Mesothelial cell of epicardium (in vitro differentiated cells): ENCODE measurements around the gene PSMB8. TPM values are rescaled to one million over a fixed set of nuclear protein-coding genes. Genes with fewer than 3 reads are reported as not detected.

Experiments
- DNase-seq, 2 experiments: peaks; one replicate each; pipeline ENCODE4 v3.0.0; 2021; ENCODE audit warnings: low spot score in 2 of 2; ENCODE audit not compliant: unreplicated experiment in 2 of 2
- H3K27ac Mint-ChIP-seq: 2 replicates; pipeline ENCODE4 v1.8.0; 2021; ENCODE audit warnings: mixed read lengths
- H3K27me3 Mint-ChIP-seq: 2 replicates; pipeline ENCODE4 v1.8.0; 2021; ENCODE audit warnings: low read depth, mixed read lengths
- H3K36me3 Mint-ChIP-seq: 2 replicates; pipeline ENCODE4 v1.8.0; 2021; ENCODE audit warnings: mixed read lengths
- H3K4me1 Mint-ChIP-seq: 2 replicates; pipeline ENCODE4 v1.8.0; 2021; ENCODE audit warnings: mixed read lengths
- H3K4me3 Mint-ChIP-seq: 2 replicates; pipeline ENCODE4 v1.8.0; 2021; ENCODE audit warnings: mild to moderate bottlenecking, moderate library complexity, mixed read lengths
- H3K9me3 Mint-ChIP-seq: 2 replicates; pipeline ENCODE4 v1.8.0; 2021; ENCODE audit warnings: mixed read lengths
- total RNA-seq: library from RNA; stranded (reverse); gene quantifications from 3 replicates; pipeline ENCODE4 v1.2.1, GENCODE V29; 2021
- TF ChIP-seq, protein P1 (sequence below): fragments of 200-600 bp; sonication (generic); IDR thresholded peaks from one replicate; pipeline ENCODE4 v1.5.0; 2021; ENCODE audit warnings: antibody characterized with exemption; ENCODE audit not compliant: unreplicated experiment

PSMB8 gene
- total RNA-seq, 1 donor from 2014 or later: 14.2 TPM

DNA sequence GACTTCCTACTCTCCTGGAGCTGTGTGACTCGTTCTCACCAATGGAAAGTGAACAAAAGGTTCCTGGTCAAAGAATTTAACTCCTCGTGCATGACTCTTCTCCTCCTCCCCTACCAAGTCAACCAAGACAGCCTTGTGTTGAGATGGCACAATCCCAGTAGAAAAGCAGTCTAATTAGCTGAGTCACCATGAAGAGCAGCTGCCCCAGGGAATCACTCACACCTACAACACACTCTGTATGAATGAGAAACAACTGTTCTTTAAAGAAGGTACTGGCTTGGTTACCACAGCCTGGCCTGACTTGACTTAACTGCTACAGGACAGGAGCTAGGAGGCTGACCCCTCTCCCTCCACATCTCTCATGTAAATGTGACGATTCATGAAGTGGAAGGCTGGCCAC lies 24.1 kb downstream of the PSMB8 start:
- TF ChIP-seq, protein P1, sequence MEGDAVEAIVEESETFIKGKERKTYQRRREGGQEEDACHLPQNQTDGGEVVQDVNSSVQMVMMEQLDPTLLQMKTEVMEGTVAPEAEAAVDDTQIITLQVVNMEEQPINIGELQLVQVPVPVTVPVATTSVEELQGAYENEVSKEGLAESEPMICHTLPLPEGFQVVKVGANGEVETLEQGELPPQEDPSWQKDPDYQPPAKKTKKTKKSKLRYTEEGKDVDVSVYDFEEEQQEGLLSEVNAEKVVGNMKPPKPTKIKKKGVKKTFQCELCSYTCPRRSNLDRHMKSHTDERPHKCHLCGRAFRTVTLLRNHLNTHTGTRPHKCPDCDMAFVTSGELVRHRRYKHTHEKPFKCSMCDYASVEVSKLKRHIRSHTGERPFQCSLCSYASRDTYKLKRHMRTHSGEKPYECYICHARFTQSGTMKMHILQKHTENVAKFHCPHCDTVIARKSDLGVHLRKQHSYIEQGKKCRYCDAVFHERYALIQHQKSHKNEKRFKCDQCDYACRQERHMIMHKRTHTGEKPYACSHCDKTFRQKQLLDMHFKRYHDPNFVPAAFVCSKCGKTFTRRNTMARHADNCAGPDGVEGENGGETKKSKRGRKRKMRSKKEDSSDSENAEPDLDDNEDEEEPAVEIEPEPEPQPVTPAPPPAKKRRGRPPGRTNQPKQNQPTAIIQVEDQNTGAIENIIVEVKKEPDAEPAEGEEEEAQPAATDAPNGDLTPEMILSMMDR: no peak
- H3K4me1 Mint-ChIP-seq: peaks cover 2% of the 10 kb centered on the region
- H3K4me3 Mint-ChIP-seq: no peak overlapping the region
- H3K36me3 Mint-ChIP-seq: no peaks in the 10 kb centered on the region
- no peak overlapping the region for H3K27ac Mint-ChIP-seq
- DNase-seq: no peak
- peaks cover 4% of the 10 kb centered on the region for H3K9me3 Mint-ChIP-seq
- peaks cover 6% of the 10 kb centered on the region for H3K27me3 Mint-ChIP-seq

DNA sequence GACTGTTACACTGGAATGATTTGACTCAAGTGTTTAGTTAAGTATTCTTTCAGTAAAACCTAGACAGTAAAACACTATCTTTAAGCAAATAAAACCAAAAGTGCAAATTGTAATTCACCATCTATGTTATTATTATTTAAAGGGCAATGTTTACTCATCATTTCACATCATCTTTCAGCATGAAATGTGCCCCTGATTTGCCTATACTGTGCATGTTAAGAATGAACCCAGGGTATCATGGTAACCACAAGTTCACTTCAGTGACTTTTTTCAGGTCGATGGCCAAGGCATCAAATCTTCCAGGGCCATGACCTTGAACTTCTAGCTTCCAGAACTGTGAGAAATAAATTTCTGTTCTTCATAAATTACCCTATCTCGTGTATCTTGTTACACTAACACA lies 25.0 kb downstream of the PSMB8 start:
- TF ChIP-seq, protein P1: no peak
- no peak for DNase-seq

DNA sequence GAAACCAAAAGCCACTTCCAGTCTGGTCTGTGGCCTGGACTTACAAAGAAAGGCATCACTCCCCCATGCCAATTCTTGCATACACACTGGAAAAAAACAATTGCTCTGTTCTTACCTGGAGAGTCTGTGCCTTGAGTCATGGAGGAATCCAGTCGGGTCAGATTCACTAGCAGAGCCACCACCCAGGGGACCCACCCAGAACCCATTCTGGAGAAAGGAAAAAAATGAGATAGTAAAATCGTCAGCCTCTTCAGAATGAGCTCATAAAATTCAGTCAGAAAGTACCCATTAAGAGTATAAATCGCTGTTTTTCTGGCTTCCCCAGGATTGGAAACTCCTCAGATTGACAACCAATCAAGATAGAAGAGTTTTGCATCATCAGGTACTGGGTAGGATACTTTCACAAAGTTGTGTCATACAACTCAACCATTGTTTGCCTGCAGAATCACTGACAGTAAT lies 27.1 kb downstream of the PSMB8 start, which contains the start of gene HLA-DOB:
Gene HLA-DOB (minus strand): TSS at position 257 of the 459 bp plus-strand sequence. CDS start 51 bp downstream, at position 206.
- H3K27ac Mint-ChIP-seq: no peak within 1 kb of the TSS
- no peaks in the 10 kb centered on the region for H3K36me3 Mint-ChIP-seq
- peaks cover 15% of the 10 kb centered on the region for H3K27me3 Mint-ChIP-seq
- no peak for DNase-seq
- TF ChIP-seq, protein P1: no peak
- peaks cover 4% of the 10 kb centered on the region for H3K9me3 Mint-ChIP-seq
- H3K4me1 Mint-ChIP-seq: peaks cover 2% of the 10 kb centered on the region
- no peak within 1 kb of the TSS for H3K4me3 Mint-ChIP-seq

More for the DNA sequence above, 25.0 kb downstream of the PSMB8 start:
- Mint-ChIP-seq H3K27me3 (peaks cover 6% of the 10 kb centered on the region), H3K4me1 (peaks cover 2% of the 10 kb centered on the region), H3K4me3 (no peak overlapping the region), H3K36me3 (no peaks in the 10 kb centered on the region), H3K27ac (no peak overlapping the region), H3K9me3 (peaks cover 4% of the 10 kb centered on the region)

DNA sequence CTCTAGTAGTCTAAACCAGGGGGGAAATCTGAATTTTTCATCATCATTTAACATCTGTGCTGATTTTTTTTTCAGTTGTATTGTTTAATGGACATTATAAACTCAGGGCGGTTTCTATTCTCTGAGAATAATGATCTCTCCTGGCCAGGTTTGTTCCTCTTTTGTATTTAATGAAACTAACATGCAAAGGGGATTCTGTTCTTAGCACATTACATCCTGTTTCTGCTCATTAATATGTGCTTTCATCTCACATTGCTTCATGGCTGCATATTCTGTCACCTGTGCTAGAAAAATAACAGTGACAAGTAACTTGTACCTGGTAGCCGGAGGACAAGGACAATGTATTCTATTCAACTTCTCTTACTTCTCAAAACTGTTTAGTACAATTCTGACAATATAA lies 27.9 kb downstream of the PSMB8 start:
- Mint-ChIP-seq H3K9me3 (peaks cover 4% of the 10 kb centered on the region), H3K36me3 (no peaks in the 10 kb centered on the region), H3K4me3 (no peak overlapping the region), H3K27ac (no peak overlapping the region), H3K27me3 (peaks cover 15% of the 10 kb centered on the region), H3K4me1 (peaks cover 2% of the 10 kb centered on the region)
- no peak for DNase-seq
- TF ChIP-seq, protein P1: no peak

DNA sequence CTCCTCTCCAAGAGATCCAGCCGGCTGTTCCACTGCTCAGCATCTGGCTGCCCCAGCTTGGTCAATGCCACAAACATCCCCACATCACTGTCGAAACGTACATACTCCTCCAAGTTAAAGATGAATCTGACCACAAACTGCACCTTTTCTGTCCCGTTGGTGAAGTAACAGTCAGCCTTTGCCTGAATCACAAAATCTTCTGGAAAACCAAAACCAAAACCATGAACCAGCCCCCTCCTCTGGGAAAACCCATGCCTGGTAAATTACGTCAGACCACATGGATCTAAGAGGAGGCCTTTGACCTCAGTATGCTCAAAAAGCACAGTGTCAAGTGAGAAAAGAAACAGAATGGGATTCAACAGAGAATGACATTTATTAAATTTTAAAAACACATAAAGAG lies 28.7 kb downstream of the PSMB8 start:
- Mint-ChIP-seq H3K27ac (no peak overlapping the region), H3K9me3 (peaks cover 4% of the 10 kb centered on the region), H3K4me3 (no peak overlapping the region)

More for the DNA sequence above, 28.7 kb downstream of the PSMB8 start:
- H3K36me3 Mint-ChIP-seq: no peaks in the 10 kb centered on the region
- peaks cover 20% of the 10 kb centered on the region for H3K27me3 Mint-ChIP-seq
- TF ChIP-seq, protein P1: no peak
- DNase-seq: no peak
- peaks cover 2% of the 10 kb centered on the region for H3K4me1 Mint-ChIP-seq
